Measurements from ENCODE around the gene ATOH7.

GRCh38 chr10:68251625-68252495, 19.9 kb upstream of the ATOH7 start:
- no peak for TF ChIP-seq POLR2AphosphoS5 (IDR thresholded peaks at IDR 0.05)
- TF ChIP-seq, protein P1, sequence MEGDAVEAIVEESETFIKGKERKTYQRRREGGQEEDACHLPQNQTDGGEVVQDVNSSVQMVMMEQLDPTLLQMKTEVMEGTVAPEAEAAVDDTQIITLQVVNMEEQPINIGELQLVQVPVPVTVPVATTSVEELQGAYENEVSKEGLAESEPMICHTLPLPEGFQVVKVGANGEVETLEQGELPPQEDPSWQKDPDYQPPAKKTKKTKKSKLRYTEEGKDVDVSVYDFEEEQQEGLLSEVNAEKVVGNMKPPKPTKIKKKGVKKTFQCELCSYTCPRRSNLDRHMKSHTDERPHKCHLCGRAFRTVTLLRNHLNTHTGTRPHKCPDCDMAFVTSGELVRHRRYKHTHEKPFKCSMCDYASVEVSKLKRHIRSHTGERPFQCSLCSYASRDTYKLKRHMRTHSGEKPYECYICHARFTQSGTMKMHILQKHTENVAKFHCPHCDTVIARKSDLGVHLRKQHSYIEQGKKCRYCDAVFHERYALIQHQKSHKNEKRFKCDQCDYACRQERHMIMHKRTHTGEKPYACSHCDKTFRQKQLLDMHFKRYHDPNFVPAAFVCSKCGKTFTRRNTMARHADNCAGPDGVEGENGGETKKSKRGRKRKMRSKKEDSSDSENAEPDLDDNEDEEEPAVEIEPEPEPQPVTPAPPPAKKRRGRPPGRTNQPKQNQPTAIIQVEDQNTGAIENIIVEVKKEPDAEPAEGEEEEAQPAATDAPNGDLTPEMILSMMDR (IDR thresholded peaks at IDR 0.05), result no peak

Data from prostate gland (tissue), 2 donors.